Fibroblast of skin of abdomen (primary cell): ENCODE measurements around the gene SORL1.
A peak's percentile ranks its signal among the peaks of the same experiment; 100 is the strongest.
"Not testable (repeated sequence)": the region's sequence is repeated elsewhere in the genome, so short reads cannot be mapped to it uniquely, and the experiment has no call there.

Source experiments
- DNase-seq: peaks from one replicate; pipeline ENCODE4 v3.0.0-alpha.2; 2013

Gene SORL1

GRCh38 chr11:121634273-121634672 lies 182.2 kb downstream of the SORL1 start:
- DNase-seq, result no peak

DNA sequence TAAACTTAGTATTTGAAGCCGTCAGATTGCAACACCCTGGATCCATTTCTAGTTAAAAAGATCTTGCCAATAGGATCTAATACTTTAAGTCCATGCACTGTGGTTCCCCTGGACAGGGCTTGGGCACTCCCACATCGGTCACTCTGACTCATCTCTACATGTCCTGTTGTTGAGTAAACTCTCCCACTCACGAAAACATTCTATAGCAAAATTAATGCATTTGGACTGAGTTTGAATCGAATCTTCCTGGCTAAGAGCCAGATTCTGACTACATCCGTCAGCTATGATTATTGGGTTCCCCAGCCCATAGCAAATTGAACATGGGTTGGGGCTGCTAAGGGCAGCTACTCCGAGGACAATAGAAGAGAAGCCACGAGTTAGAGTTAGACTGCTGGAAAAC lies 182.8 kb downstream of the SORL1 start:
- DNase-seq, result peak; percentile 90

GRCh38 chr11:121636081-121636799 lies 184.1 kb downstream of the SORL1 start:
- no peak for DNase-seq

GRCh38 chr11:121636800-121637176 lies 184.7 kb downstream of the SORL1 start:
- DNase-seq, result no peak

DNA sequence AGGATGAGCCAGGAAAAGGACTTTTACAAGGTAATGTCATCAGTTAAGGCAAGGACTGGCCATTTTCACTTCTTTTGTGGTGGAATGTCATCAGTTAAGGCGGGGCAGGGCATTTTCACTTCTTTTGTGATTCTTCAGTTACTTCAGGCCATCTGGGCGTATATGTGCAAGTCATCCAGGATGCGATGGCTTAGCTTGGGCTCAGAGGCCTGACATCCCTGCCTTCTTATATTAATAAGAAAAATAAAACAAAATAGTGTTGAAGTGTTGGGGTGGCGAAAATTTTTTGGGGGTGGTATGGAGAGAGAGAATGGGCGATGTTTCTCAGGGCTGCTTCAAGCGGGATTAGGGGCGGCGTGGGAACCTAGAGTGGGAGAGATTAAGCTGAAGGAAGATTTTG lies 185.5 kb downstream of the SORL1 start:
- not testable (repeated sequence) for DNase-seq

DNA sequence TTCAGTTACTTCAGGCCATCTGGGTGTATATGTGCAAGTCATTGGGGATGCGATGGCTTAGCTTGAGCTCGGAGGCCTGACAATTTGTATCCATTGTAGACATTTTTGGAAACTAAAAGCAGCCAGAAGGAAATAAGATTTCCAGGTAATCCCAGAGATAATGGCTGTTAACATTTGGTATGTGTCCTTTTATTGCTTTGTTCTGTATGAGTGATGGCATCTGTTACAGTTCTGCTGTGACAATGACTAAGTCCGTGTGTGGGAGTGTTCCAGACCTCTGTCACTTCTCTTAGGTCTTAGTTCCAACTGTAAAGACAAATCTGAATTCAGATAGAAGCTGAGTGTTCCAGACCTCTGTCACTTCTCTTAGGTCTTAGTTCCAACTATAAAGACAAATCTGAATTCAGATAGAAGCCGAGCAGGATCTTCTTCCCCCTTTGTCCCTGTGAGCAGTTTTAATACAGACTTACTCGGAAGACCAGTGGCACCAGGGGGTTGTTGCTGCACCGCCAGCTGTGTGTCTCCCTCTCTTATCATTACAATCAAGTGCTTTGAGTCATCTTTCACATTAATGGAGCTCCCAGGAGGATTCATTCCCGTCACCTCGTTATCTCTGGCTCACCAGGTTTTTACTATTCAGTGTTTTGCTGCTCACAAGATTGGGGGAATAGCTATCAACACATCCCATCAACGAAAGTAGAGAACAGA lies 191.5 kb downstream of the SORL1 start:
- no peak for DNase-seq

DNA sequence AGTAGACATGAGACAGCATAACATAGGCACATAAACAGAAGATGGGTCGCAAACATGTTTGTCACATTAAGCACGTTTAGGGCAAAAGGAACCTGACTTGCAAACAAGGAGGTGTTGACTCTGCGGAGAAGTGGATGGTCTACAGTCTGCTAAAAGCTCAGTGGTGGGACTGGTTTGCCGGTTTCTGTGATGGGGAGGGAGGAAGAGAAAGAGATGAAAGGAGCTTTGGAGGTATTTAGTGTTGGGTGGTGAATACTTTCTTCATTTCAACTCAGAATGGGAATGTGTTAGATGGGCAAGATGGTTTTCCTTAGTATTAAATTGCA lies 192.0 kb downstream of the SORL1 start:
- DNase-seq, result no peak

- DNase-seq, result no peak
These were observed 192.9 kb downstream of the SORL1 start for GRCh38 chr11:121645001-121645400.

GRCh38 chr11:121645596-121645995 lies 193.5 kb downstream of the SORL1 start:
- DNase-seq, result peak; percentile 82

DNA sequence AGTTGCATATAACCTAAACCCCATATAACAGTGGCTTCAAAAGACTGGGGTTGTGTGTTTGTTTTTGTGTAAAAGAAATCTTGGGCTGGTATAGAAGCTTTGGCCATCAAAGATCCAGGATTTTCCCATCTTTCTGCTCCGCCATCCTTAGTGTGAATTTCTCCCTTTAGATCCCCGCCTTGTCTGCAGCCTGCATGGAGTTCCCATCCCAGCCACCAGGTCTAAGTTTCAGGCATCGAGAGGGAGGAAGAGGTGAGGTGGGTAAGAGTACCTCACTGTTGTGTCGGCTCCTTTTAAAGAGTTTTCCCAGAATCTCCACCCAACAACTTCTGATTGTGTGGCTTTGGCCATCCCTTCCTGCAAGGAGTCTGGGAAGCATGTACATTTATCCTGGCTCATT lies 196.2 kb downstream of the SORL1 start:
- no peak for DNase-seq

DNA sequence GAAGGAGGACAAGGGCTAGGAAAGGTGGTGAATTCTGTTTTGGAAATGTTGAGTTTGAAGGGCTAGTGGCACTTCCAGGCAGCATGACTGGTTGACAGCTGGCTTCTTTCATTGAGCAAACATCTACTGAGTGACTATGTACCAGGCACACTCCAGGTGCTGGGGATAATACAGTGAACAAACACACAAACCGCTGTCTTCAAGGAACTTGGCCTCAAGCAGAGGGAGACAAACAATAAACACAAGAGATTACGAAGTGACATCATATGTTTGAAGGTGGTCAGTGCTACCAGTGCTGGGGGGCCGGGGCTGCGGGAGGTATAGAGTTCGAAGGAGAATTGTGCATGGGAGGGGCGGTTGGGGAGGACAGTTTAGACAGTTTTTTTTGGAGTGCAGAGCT lies 197.7 kb downstream of the SORL1 start:
- no peak for DNase-seq

- no peak for DNase-seq
These were observed 198.5 kb downstream of the SORL1 start for GRCh38 chr11:121650351-121651256.

DNA sequence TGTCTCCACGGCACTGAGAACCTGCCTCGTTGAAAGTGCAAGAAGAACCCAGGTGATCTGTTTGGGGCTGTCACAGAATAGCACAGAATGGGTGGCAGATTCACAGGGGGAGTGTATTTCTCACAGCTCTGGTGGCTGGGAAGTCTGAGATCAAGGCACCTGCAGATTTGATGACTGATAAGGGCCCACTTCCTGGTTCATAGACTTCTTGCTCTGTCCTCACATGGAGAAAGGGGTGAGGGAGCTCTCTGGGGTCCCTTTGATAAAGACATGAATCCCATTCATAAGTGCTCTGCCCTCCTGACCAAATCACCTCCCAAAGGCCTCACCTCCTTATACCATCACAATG lies 199.1 kb downstream of the SORL1 start:
- DNase-seq, result no peak

GRCh38 chr11:121652971-121653370 lies 200.9 kb downstream of the SORL1 start:
- DNase-seq, result peak; percentile 63

GRCh38 chr11:121654259-121654842 lies 202.2 kb downstream of the SORL1 start:
- DNase-seq, result no peak

DNA sequence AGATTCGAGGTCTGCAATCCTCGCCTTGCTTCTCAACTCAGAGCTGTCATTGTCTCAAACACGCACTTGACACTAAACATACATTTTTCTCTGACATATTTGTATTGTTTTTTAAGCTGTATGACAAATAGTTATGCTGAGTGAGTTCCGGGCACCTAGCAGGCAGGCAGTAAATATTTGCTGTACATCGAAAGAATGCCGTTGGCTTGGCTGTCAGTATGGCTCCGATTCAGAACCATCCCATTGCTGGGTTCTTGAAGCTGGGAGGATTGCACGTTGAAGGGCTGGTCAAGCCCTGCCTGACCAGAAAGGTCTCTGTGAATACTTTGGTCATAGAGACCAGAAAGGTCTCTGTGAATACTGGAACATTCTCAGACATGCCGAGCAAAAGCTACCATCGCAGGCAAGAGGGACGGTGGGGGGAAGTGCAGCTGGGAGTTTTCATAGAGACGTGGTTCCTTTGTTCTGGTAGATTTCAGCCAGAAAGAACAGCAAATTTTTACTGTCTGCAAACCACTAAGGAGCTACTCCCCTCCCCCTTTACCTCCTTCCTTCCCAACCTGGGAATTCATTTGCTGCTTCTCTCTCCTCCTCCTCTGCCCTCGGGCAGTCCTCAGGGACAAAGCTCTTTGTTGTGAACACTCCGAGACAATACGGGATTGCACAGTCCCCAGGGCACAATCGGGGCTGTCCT lies 202.9 kb downstream of the SORL1 start:
- peak; percentile 51 for DNase-seq

GRCh38 chr11:121655537-121656327 lies 203.6 kb downstream of the SORL1 start:
- DNase-seq, result peak; percentile 99

DNA sequence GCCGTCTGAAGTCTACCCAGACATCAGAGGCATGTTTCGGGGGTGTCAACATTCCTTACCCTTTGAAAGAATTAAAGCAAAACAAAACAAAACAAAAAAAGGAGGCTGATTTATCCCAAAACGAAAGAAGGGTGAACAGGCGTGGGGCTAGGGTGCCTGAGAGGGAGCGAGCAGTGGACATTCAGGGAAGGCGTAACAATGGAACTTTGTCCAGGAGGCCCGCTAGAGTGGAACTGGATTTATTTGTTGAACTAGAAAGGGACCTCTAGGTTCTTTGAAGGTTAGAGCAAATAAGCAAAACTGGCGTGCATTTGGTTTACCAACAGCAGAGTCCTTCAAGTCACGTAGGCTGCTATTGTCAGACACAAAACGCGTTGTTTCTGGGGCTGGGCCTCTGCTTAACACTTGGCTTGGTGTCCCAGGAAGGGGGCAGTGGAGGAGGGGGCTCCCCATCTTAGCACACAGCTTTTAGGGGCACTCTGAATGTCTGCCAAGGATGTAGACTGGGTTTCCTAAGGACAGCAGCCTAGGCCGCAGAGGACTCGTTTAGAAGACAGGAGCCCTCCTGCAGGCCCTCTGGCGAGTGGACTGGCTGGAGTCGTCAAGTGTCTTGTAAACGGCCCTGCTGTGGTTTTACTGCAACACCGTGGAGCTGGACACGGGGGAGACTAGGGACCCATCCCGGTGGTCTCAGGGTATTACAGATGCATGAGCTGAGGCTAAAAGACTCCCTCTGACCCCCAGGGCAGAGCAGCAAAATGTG lies 204.4 kb downstream of the SORL1 start:
- DNase-seq, result no peak

GRCh38 chr11:121657146-121657545 lies 205.0 kb downstream of the SORL1 start:
- no peak for DNase-seq

- DNase-seq, result peak; percentile 58
These were observed 207.7 kb downstream of the SORL1 start for GRCh38 chr11:121659811-121660210.
